IMR-90 (cell line): ENCODE measurements around the gene CCDC27. TPM values are rescaled to one million over a fixed set of nuclear protein-coding genes. Genes with fewer than 3 reads are reported as not detected.

Experiments
- ATAC-seq: fragments of 200-7000 bp; cut with Tn5 transposase; 2 replicates; pipeline ENCODE4 v1.9.1; 2020; ENCODE audit warnings: low read depth, mild to moderate bottlenecking, moderate library complexity
- BruUV-seq: library from RNA; stranded (reverse); fragments of 400-500 nt; replicated peaks from 2 replicates; lab custom pipeline; 2021; lab: Mats Ljungman, UMichigan
- CTCF ChIA-PET: fragments of 300-600 bp; formaldehyde crosslinking; extraction: SDS; loops from one replicate; lab custom pipeline; 2021; ENCODE audit warnings: antibody characterized with exemption; lab: Yijun Ruan, JAX
- POLR2A ChIA-PET: fragments of 300-600 bp; sonication (Branson Sonifier 250); formaldehyde crosslinking; loops from one replicate; lab custom pipeline; 2022; ENCODE audit warnings: antibody characterized with exemption; ENCODE audit not compliant: unreplicated experiment; lab: Charles Lee
- DNase-seq: peaks from one replicate; pipeline ENCODE4 v3.0.0; 2013
- H2AFZ ChIP-seq: replicated peaks from 2 replicates; pipeline ENCODE3; 2013; ENCODE audit warnings: low read length, mild to moderate bottlenecking; ENCODE audit not compliant: poor library complexity
- H2AK5ac ChIP-seq: 2 replicates; pipeline ENCODE4 v1.6.1; 2013; ENCODE audit warnings: low read depth, low read length, inconsistent platforms
- H2AK9ac ChIP-seq: replicated peaks from 2 replicates; pipeline ENCODE3; 2013; ENCODE audit warnings: mild to moderate bottlenecking, low read depth, low read length, moderate library complexity; ENCODE audit not compliant: poor library complexity
- H2BK120ac ChIP-seq: 2 replicates; pipeline ENCODE4 v1.6.1; 2013; ENCODE audit warnings: low read depth, low read length, inconsistent platforms
- H2BK15ac ChIP-seq: 3 replicates; pipeline ENCODE4 v1.6.1; 2013; ENCODE audit warnings: low read depth, low read length, inconsistent platforms
- H2BK20ac ChIP-seq: 2 replicates; pipeline ENCODE4 v1.6.1; 2013; ENCODE audit warnings: low read depth, mild to moderate bottlenecking, inconsistent platforms, low read length, moderate library complexity
- H2BK5ac ChIP-seq: 2 replicates; pipeline ENCODE4 v1.6.1; 2013; ENCODE audit warnings: mild to moderate bottlenecking, low read depth, low read length, inconsistent platforms; ENCODE audit not compliant: poor library complexity, severe bottlenecking
- H3K14ac ChIP-seq: replicated peaks from 2 replicates; pipeline ENCODE4 v1.6.1; 2013; ENCODE audit warnings: low read depth, low read length, inconsistent platforms
- H3K18ac ChIP-seq: 2 replicates; pipeline ENCODE4 v1.6.1; 2013; ENCODE audit warnings: low read depth, low read length, control low read depth
- H3K23ac ChIP-seq: 2 replicates; pipeline ENCODE4 v1.6.1; 2013; ENCODE audit warnings: low read depth, low read length, inconsistent platforms
- H3K27ac ChIP-seq: 2 replicates; pipeline ENCODE4 v1.5.1; 2013; ENCODE audit warnings: mild to moderate bottlenecking, control low read depth, low read length; ENCODE audit not compliant: insufficient read depth
- H3K27me3 ChIP-seq: 2 replicates; pipeline ENCODE4 v1.6.1; 2013; ENCODE audit warnings: low read length; ENCODE audit not compliant: control insufficient read depth, insufficient read depth
- H3K36me3 ChIP-seq: 2 replicates; pipeline ENCODE4 v1.6.1; 2013; ENCODE audit warnings: low read length, mixed read lengths; ENCODE audit not compliant: control insufficient read depth, insufficient read depth
- H3K4ac ChIP-seq: 2 replicates; pipeline ENCODE4 v1.6.1; 2013; ENCODE audit warnings: low read depth, low read length, inconsistent platforms
- H3K4me1 ChIP-seq: 2 replicates; pipeline ENCODE4 v1.6.1; 2013; ENCODE audit warnings: low read length, mixed read lengths; ENCODE audit not compliant: control insufficient read depth, insufficient read depth
- H3K4me2 ChIP-seq: 2 replicates; pipeline ENCODE4 v1.6.1; 2013; ENCODE audit warnings: low read depth, mild to moderate bottlenecking, control low read depth, low read length, moderate library complexity
- H3K4me3 ChIP-seq: 2 replicates; pipeline ENCODE4 v1.5.1; 2013; ENCODE audit warnings: low read depth, mild to moderate bottlenecking, control low read depth, low read length, moderate library complexity; ENCODE audit not compliant: insufficient read depth
- H3K56ac ChIP-seq: 2 replicates; pipeline ENCODE4 v1.6.1; 2013; ENCODE audit warnings: low read length, inconsistent platforms; ENCODE audit not compliant: insufficient read depth; ENCODE audit errors: extremely low read depth
- H3K79me1 ChIP-seq, 2 experiments: 2 replicates each; pipeline ENCODE4 v1.6.1; 2013; ENCODE audit warnings: low read length in 2 of 2, inconsistent platforms in 1 of 2, low read depth in 1 of 2
- H3K9ac ChIP-seq: 2 replicates; pipeline ENCODE4 v1.6.1; 2013; ENCODE audit warnings: low read depth, low read length, control low read depth
- H3K9me1 ChIP-seq: 2 replicates; pipeline ENCODE4 v1.6.1; 2013; ENCODE audit warnings: low read length, inconsistent platforms; ENCODE audit not compliant: insufficient read depth
- H3K9me3 ChIP-seq: 2 replicates; pipeline ENCODE4 v1.6.1; 2013; ENCODE audit warnings: low read length; ENCODE audit not compliant: control insufficient read depth, insufficient read depth
- H4K20me1 ChIP-seq: 2 replicates; pipeline ENCODE4 v1.6.1; 2013; ENCODE audit warnings: low read length, inconsistent platforms; ENCODE audit not compliant: insufficient read depth
- H4K5ac ChIP-seq: 2 replicates; pipeline ENCODE4 v1.6.1; 2013; ENCODE audit warnings: mild to moderate bottlenecking, low read depth, low read length, control low read depth
- H4K8ac ChIP-seq, 2 experiments: 2 replicates each; pipeline ENCODE4 v1.6.1; 2013; ENCODE audit warnings: low read depth in 2 of 2, low read length in 2 of 2, control low read depth in 1 of 2, inconsistent platforms in 1 of 2
- H4K91ac ChIP-seq: 2 replicates; pipeline ENCODE4 v1.6.1; 2013; ENCODE audit warnings: low read depth, low read length, inconsistent platforms; ENCODE audit not compliant: insufficient read depth
- BHLHE40 ChIP-seq: fragments of 150-350 bp; IDR thresholded peaks from 2 replicates; pipeline ENCODE4 v1.6.1; 2016; ENCODE audit warnings: mild to moderate bottlenecking, low read depth, low read length
- CHD1 ChIP-seq: IDR thresholded peaks from 2 replicates; pipeline ENCODE4 v1.6.1; 2012; ENCODE audit warnings: low read depth, low read length, improper control_type of control experiment
- FOS ChIP-seq: fragments of 150-350 bp; IDR thresholded peaks from 2 replicates; pipeline ENCODE4 v1.6.1; 2016; ENCODE audit warnings: low read depth, low read length
- MAFK ChIP-seq: IDR thresholded peaks from 2 replicates; pipeline ENCODE4 v1.6.1; 2012; ENCODE audit warnings: low read depth, low read length, improper control_type of control experiment
- MAZ ChIP-seq: IDR thresholded peaks from 2 replicates; pipeline ENCODE4 v1.6.1; 2012; ENCODE audit warnings: low read depth, mild to moderate bottlenecking, low read length, improper control_type of control experiment, moderate library complexity, borderline replicate concordance
- NFE2L2 ChIP-seq: fragments of 150-350 bp; IDR thresholded peaks from 2 replicates; pipeline ENCODE4 v1.6.1; 2016; ENCODE audit warnings: low read depth, mild to moderate bottlenecking, low read length
- POLR2A ChIP-seq: IDR thresholded peaks from 2 replicates; pipeline ENCODE4 v1.6.1; 2012; ENCODE audit warnings: mild to moderate bottlenecking, low read depth, low read length
- RAD21 ChIP-seq: IDR thresholded peaks from 2 replicates; pipeline ENCODE4 v1.6.1; 2012; ENCODE audit warnings: low read length, improper control_type of control experiment
- SMC3 ChIP-seq: fragments of 150-350 bp; IDR thresholded peaks from 2 replicates; pipeline ENCODE4 v1.6.1; 2016; ENCODE audit warnings: low read depth, mild to moderate bottlenecking, antibody characterized with exemption, low read length, moderate library complexity
- WGBS, 2 experiments: methylation state at CpG; one replicate each; pipeline versions ENCODE4 v1.1.5 to v1.1.7; 2013; ENCODE audit warnings: missing lambda C conversion rate in 2 of 2; ENCODE audit not compliant: insufficient read length in 1 of 2; ENCODE audit errors: extremely low coverage in 2 of 2; 5-methylcytosine and 5-hydroxymethylcytosine counted together
- dilution Hi-C: fragments of 300-500 bp; cut with HindIII; formaldehyde crosslinking; loops from one replicate; pipeline ENCODE4 v1.14.3; 2018; ENCODE audit warnings: low sequenced_read_pairs; ENCODE audit not compliant: unreplicated experiment
- in situ Hi-C: fragments of 300-500 bp; cut with MboI; formaldehyde crosslinking; loops from 3 replicates; pipeline ENCODE4 v1.14.3; 2019; ENCODE audit warnings: low sequenced_read_pairs, inconsistent platforms, mixed read lengths
- intact Hi-C: fragments of 100-400 bp; cut with micrococcal nuclease; formaldehyde crosslinking; loops from 2 replicates; pipeline ENCODE4 v1.10.0; 2022
- polyA plus RNA-seq, 3 experiments: library from polyadenylated mRNA; depleted of rRNA; stranded (reverse); fragments of >200 nt; gene quantifications; 2 replicates each; pipeline ENCODE4 v1.2.3, GENCODE V29; 2012; ENCODE audit warnings: low replicate concordance in 1 of 3
- total RNA-seq: library from RNA; depleted of rRNA; stranded (reverse); fragments of >200 nt; gene quantifications from 2 replicates; pipeline ENCODE4 v1.2.3, GENCODE V29; 2012
- TF ChIP-seq, protein P1 (sequence below): conservative IDR thresholded peaks from 2 replicates; pipeline ENCODE4 v1.5.1; 2012; ENCODE audit warnings: mild to moderate bottlenecking, low read depth, low read length, improper control_type of control experiment

The CCDC27 gene
- total and polyA plus RNA-seq, 2 of the 4 experiments (the other 2 are of a cell fraction), result not detected

DNA sequence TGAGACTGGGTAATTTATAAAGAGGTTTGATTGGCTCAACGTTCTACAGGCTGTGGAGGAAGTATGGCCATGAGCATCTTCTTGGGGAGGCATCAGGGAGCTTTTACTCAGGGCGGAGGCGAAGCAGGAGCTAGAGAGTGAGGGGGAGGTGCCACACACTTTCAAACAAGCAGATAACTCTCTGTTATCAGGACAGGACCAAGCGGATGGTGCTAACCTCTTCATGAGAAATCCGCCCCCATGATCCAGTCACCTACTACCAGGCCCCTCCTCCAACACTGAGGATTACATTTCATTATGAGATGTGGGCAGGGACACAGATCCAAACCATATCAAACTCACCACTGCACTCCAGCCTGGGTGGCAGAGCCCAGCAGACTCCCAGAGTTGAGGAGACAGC, 55.5 kb downstream of the CCDC27 start:
- Histone ChIP-seq H3K23ac (no peak overlapping the region), H2BK120ac (no peak overlapping the region), H4K91ac (no peak overlapping the region), H3K56ac (no peak overlapping the region), H3K4me2 (no peak overlapping the region), H4K20me1 (no peaks in the 10 kb centered on the region), H2AK9ac (no peak overlapping the region), H3K9me1 (no peaks in the 10 kb centered on the region), H3K9ac (no peak overlapping the region), H3K27ac (no peak overlapping the region), H3K14ac (no peak overlapping the region), H3K4ac (no peak overlapping the region), H4K8ac (no peak overlapping the region), H3K4me3 (no peak overlapping the region), H3K36me3 (no peaks in the 10 kb centered on the region), H2AFZ (no peak overlapping the region), H4K5ac (no peak overlapping the region), H2AK5ac (no peak overlapping the region), H3K4me1 (no peaks in the 10 kb centered on the region), H3K27me3 (no peaks in the 10 kb centered on the region), H3K18ac (no peak overlapping the region), H3K79me1 (no peaks in the 10 kb centered on the region), H3K9me3 (no peaks in the 10 kb centered on the region), H2BK20ac (no peak overlapping the region), H2BK5ac (no peak overlapping the region), H2BK15ac (no peak overlapping the region)
- intact Hi-C loops (no loop called here), in situ Hi-C loops (no loop called here), dilution Hi-C loops (no loop called here)
- ATAC-seq, result no peak
- no peak for DNase-seq
- TF ChIP-seq MAFK (no peak), POLR2A (no peak), FOS (no peak), MAZ (no peak), CHD1 (no peak), SMC3 (no peak), BHLHE40 (no peak), NFE2L2 (no peak), RAD21 (no peak)
- TF ChIP-seq, protein P1, sequence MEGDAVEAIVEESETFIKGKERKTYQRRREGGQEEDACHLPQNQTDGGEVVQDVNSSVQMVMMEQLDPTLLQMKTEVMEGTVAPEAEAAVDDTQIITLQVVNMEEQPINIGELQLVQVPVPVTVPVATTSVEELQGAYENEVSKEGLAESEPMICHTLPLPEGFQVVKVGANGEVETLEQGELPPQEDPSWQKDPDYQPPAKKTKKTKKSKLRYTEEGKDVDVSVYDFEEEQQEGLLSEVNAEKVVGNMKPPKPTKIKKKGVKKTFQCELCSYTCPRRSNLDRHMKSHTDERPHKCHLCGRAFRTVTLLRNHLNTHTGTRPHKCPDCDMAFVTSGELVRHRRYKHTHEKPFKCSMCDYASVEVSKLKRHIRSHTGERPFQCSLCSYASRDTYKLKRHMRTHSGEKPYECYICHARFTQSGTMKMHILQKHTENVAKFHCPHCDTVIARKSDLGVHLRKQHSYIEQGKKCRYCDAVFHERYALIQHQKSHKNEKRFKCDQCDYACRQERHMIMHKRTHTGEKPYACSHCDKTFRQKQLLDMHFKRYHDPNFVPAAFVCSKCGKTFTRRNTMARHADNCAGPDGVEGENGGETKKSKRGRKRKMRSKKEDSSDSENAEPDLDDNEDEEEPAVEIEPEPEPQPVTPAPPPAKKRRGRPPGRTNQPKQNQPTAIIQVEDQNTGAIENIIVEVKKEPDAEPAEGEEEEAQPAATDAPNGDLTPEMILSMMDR, result no peak
- no TSS peak for BruUV-seq
- no CpG with 5 or more reads among the region's 5 CpGs for WGBS, 2 experiments
- POLR2A ChIA-PET, result no interaction called here
- CTCF ChIA-PET, result no interaction called here
